ENCODE measurements around the gene GRM5.

DNA sequence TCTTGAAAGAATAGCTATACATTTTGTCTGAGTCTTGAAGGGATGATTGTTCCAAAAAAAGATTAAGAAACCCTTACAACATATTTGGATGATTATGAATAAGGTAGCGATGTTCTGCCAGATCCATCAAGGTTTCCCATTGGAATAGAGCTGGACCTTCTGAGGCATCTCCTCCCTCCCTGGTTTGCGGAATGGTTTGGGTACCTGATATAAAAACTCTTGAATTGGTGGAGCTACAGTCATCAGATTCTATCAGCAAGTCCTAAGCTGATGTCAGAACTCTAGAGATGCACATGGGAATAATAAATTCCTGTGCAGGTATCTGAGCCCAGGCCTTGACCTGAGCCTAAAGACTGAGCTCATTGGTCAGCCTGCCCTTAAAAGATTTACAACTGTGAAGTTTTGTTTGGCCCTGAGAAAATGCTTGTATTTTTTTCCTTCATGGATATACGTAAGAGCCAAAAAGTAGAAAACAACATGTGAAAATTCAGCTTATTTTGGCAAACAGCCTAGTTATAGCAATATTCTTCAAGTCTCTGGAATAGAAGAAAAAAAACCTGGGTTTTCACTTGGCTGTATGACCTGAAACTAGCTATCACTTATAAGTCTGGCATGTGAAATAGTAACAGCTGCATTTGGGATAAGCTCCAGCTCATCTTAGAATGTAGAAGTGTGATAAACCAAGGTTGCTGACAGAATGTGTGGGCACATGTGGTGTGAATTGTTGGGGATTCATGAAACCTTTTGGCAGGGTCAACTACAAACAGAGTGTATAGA is 462.5 kb downstream of the GRM5 start:
- TF ChIP-seq CTCF (IDR thresholded peaks at IDR 0.05) = no peak
- no peak for TF ChIP-seq POLR2A (IDR thresholded peaks at IDR 0.05)

All from esophagus squamous epithelium (tissue), 4 donors.